Hindlimb muscle (tissue), 1 donor: ENCODE measurements around the gene TNRC6C. TPM values are rescaled to one million over a fixed set of nuclear protein-coding genes. Genes with fewer than 3 reads are reported as not detected.
"Not testable (repeated sequence)": the region's sequence is repeated elsewhere in the genome, so short reads cannot be mapped to it uniquely, and the experiment has no call there.

Experiments used
- DNase-seq: peaks from one replicate; pipeline ENCODE4 v3.0.0-alpha.2; 2013
- polyA plus RNA-seq: library from polyadenylated mRNA; unstranded; fragments of 120-200 nt; gene quantifications from one replicate; pipeline ENCODE4 v1.2.1, GENCODE V29; 2013; ENCODE audit not compliant: insufficient read length

Gene TNRC6C
- polyA plus RNA-seq, 1 donor, result 10.4 TPM

DNA sequence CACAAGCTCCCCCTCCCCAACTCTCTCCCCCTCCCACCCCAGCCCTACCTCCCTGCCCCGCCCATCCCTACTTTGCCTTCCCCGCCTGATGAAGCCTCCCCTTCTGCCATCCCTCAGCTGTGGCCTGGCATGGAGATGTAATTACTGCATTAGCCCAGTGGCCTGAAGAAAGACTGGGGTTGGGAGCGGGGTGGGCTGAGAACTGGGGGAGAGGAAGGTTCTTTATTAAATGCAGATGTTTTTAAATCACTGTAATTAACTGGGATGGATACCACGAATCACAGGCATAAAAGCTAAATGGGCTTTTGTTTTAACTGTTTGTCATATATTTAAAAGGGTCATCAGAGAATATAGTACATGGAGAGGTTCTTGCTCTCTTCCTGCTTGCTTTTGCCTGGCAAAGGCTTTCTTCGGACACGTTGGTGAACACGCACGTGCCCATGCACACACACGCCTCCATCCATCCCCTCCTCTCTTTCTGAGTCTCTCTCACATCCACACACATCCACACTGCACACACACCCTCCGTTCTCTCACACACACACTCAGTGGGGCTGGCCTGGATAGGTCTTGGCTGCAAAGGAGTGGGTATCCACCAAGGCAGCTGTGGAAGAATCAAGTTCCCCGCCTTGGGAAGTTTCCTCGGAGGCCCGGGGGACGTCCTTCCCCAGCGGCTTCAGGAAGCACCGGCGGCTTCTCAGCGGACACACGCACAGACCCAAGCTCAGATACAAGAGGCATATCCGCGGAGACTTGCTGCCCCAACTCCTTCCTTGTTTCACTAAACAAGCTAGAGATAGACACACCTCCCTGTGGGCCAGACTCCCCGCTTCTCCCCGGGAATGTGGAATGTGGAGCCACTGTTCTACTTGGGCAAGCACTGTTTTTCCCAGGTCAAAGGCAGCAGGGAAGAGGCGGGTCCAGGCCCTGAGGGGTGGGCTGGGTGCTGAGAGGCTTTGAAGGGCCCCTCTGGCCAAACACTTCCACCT, 27.4 kb upstream of the TNRC6C start:
- DNase-seq, result no peak

GRCh38 chr17:77933777-77934398, 24.6 kb upstream of the TNRC6C start:
- DNase-seq, result no peak

- no peak for DNase-seq
These were observed 23.4 kb upstream of the TNRC6C start for GRCh38 chr17:77935121-77935571.

- DNase-seq, result not testable (repeated sequence)
These were observed 22.8 kb upstream of the TNRC6C start for GRCh38 chr17:77935744-77936143.

GRCh38 chr17:77936881-77937280, 21.6 kb upstream of the TNRC6C start:
- no peak for DNase-seq

DNA sequence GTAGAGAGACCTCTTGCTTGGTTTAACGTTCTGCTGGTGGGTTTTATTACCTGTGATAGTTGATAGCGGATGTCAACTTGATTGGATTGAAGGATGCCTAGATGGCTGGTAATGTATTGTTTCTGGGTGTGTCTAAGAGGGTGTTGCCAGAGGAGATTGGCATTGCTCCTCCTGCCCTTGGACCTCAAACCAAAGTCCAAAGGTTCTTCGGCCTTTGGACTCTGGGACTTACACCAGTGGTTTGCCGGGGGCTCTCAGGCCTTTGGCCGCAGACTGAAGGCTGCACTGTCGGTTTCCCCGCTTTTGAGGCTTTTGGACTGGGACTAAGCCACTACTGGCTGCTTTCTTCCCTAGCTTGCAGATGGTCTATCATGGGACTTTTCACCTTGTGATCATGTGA, 17.5 kb upstream of the TNRC6C start:
- DNase-seq, result no peak

- no peak for DNase-seq
These were observed 16.2 kb upstream of the TNRC6C start for GRCh38 chr17:77942112-77942988.

- DNase-seq, result no peak
These were observed 14.5 kb upstream of the TNRC6C start for GRCh38 chr17:77943971-77944370.

DNA sequence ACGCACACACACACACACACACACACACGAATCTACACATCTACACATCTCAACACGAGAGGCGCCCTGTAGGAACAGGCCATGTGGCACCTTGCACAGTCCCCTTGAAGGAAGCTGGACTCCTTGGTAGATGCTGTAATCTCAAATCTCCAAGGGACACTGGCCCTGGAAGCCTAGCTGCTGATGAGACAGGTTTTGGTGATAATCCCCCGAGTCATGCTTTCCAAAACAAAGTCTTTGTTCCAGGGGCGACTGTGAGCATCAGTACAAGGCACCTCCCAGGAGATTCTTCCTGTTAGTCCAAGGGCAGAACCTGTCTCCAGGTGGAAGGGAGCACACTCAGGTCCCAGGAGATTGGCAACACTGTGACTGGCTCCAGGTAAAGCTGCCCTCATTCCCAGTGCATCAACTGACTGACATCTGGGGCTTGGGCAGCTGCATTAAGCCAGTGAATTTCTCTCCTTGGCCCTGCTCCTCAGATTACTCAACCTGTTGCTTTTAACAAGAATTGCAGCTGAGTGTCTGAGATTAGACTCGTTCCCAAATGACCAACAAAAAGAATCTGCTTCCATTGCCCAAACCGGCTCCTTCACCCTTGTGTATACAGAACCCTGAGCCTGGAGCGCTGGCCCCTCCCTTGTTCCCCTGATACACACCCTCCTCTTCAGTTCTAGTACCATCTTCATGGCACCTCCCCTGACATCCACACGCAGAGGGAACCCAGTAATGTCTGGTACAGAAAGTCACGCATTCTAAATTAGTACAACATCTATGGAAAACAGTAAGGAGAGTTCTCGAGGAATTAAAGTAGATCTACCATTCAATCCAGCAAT, 13.9 kb upstream of the TNRC6C start:
- DNase-seq, result no peak

- DNase-seq, result no peak
These were observed 11.4 kb upstream of the TNRC6C start for GRCh38 chr17:77946900-77947645.

- DNase-seq, result no peak
These were observed 9.8 kb upstream of the TNRC6C start for GRCh38 chr17:77948690-77949114.

- no peak for DNase-seq
These were observed 7.4 kb upstream of the TNRC6C start for GRCh38 chr17:77951123-77951522.

- DNase-seq, result no peak
These were observed 6.1 kb upstream of the TNRC6C start for GRCh38 chr17:77952368-77952767.

DNA sequence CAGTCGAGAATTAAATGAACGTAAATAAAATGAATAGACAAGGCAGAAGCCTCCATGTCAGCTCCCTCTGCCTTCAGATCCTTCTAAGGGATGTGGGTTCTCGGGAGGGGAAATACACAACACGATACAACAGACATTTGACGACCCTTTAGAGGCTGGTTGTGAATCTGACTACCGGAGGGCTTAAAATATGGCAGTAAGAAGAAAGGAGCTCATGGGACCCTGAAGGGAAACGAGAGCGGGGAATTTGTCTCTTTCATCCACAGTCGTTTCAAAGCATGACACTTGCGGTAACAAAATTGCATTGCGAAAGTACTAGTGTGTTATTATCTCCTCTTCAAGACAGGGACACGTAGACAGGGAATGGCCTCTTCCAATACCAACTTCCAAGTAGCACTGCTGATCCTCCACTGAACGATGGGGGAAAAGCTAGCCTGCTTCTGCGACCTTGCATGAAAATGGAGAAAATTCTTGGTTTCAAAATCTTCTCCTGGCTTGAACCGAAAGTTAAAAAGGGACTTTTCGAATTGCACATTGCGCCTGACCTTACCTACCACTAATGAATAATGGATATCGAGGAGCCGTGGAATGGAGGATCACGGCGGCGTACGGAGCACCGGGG, 1.2 kb upstream of the TNRC6C start:
- DNase-seq, result no peak

GRCh38 chr17:77958716-77959125, 218 bp downstream of the TNRC6C start:
- DNase-seq, result no peak

- DNase-seq, result no peak
These were observed 823 bp downstream of the TNRC6C start for GRCh38 chr17:77959126-77959925.

- peak; percentile 43 for DNase-seq
These were observed 1.5 kb downstream of the TNRC6C start for GRCh38 chr17:77959926-77960521.

- DNase-seq, result no peak
These were observed 3.2 kb downstream of the TNRC6C start for GRCh38 chr17:77961741-77962140.

DNA sequence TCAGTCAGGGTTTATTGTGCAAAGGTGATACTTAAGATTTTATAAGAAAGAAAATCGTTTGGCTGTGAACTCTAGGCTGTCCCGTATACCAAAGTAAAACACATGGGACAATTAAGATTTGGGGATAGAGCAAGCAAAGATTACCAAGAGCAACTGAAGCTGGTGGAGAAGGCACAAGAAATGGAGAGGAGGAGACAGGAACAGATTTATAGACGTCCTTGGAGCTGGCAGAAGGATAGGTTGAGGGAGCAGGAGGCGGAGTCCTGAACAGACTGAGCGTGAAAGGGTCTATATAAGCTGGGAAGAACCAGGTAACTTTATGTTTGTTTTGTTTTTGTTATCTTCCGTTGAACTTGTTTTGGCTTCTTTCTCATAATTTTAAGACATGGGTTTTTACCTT, 3.8 kb downstream of the TNRC6C start:
- no peak for DNase-seq
